ENCODE results near the gene TMEM167A.
"Not testable (repeated sequence)": the region's sequence is repeated elsewhere in the genome, so short reads cannot be mapped to it uniquely, and the experiment has no call there.

TMEM167A gene

GRCh38 chr5:83085106-83085505, 7.9 kb upstream of the TMEM167A start:
- DNase-seq: no peak

GRCh38 chr5:83084336-83084735, 7.1 kb upstream of the TMEM167A start:
- DNase-seq: no peak

GRCh38 chr5:83082750-83083149, 5.6 kb upstream of the TMEM167A start:
- no peak for DNase-seq

- DNase-seq: no peak
Observed at GRCh38 chr5:83077662-83078261, 568 bp upstream of the TMEM167A start.

GRCh38 chr5:83072966-83073365, 4.2 kb downstream of the TMEM167A start:
- no peak for DNase-seq

- DNase-seq: no peak
Observed at GRCh38 chr5:83071286-83072051, 5.7 kb downstream of the TMEM167A start.

- DNase-seq: no peak
Observed at GRCh38 chr5:83069096-83069799, 7.9 kb downstream of the TMEM167A start.

GRCh38 chr5:83067377-83067776, 9.8 kb downstream of the TMEM167A start:
- DNase-seq: not testable (repeated sequence)

GRCh38 chr5:83066548-83067110, 10.6 kb downstream of the TMEM167A start:
- no peak for DNase-seq

GRCh38 chr5:83059341-83059740, 17.9 kb downstream of the TMEM167A start:
- no peak for DNase-seq

- no peak for DNase-seq
Observed at GRCh38 chr5:83058726-83059125, 18.5 kb downstream of the TMEM167A start.

GRCh38 chr5:83055166-83055565, 22.0 kb downstream of the TMEM167A start:
- DNase-seq: no peak

GRCh38 chr5:83050723-83051340, 26.4 kb downstream of the TMEM167A start:
- DNase-seq: no peak

- no peak for DNase-seq
Observed at GRCh38 chr5:83049370-83049885, 27.8 kb downstream of the TMEM167A start.

- DNase-seq: no peak
Observed at GRCh38 chr5:83048811-83049210, 28.4 kb downstream of the TMEM167A start.

- no peak for DNase-seq
Observed at GRCh38 chr5:83048277-83048676, 28.9 kb downstream of the TMEM167A start.

- no peak for DNase-seq
Observed at GRCh38 chr5:83044926-83045325, 32.3 kb downstream of the TMEM167A start.

GRCh38 chr5:83042507-83042906, 34.7 kb downstream of the TMEM167A start:
- DNase-seq: no peak

GRCh38 chr5:83038924-83039323, 38.3 kb downstream of the TMEM167A start:
- DNase-seq: no peak

- DNase-seq: no peak
Observed at GRCh38 chr5:83036991-83037575, 40.1 kb downstream of the TMEM167A start.

GRCh38 chr5:83035373-83036100, 41.7 kb downstream of the TMEM167A start:
- no peak for DNase-seq
